8988T (cell line): ENCODE measurements around the gene CCDC97.

Experiments
- DNase-seq: peaks from one replicate; pipeline ENCODE4 v3.0.0; 2011

CCDC97 gene

GRCh38 chr19:41321204-41321599 lies 11.2 kb downstream of the CCDC97 start:
- DNase-seq = no peak

GRCh38 chr19:41321600-41322270 lies 11.8 kb downstream of the CCDC97 start:
- DNase-seq = peak; percentile 73

- DNase-seq = no peak
Measured at GRCh38 chr19:41322451-41322850, 12.5 kb downstream of the CCDC97 start.

GRCh38 chr19:41323023-41323422 lies 13.1 kb downstream of the CCDC97 start:
- DNase-seq = no peak

GRCh38 chr19:41323430-41324125 lies 13.6 kb downstream of the CCDC97 start:
- no peak for DNase-seq

- no peak for DNase-seq
Measured at GRCh38 chr19:41324231-41324702, 14.3 kb downstream of the CCDC97 start.

- DNase-seq = no peak
Measured at GRCh38 chr19:41324921-41325639, 15.1 kb downstream of the CCDC97 start.

GRCh38 chr19:41325640-41325946 lies 15.6 kb downstream of the CCDC97 start:
- no peak for DNase-seq

- DNase-seq = no peak
Measured at GRCh38 chr19:41325947-41326706, 16.2 kb downstream of the CCDC97 start.

- no peak for DNase-seq
Measured at GRCh38 chr19:41327076-41327575, 17.2 kb downstream of the CCDC97 start.

- peak; percentile 63 for DNase-seq
Measured at GRCh38 chr19:41327576-41328156, 17.7 kb downstream of the CCDC97 start.

- no peak for DNase-seq
Measured at GRCh38 chr19:41328157-41328841, 18.3 kb downstream of the CCDC97 start.

GRCh38 chr19:41328842-41329225 lies 18.9 kb downstream of the CCDC97 start:
- DNase-seq = no peak

- DNase-seq = no peak
Measured at GRCh38 chr19:41330481-41330880, 20.5 kb downstream of the CCDC97 start.

- no peak for DNase-seq
Measured at GRCh38 chr19:41330946-41331678, 21.1 kb downstream of the CCDC97 start.

GRCh38 chr19:41332000-41332399 lies 22.0 kb downstream of the CCDC97 start:
- DNase-seq = no peak

GRCh38 chr19:41332468-41332867 lies 22.5 kb downstream of the CCDC97 start:
- no peak for DNase-seq

- no peak for DNase-seq
Measured at GRCh38 chr19:41334793-41335192, 24.8 kb downstream of the CCDC97 start.

- DNase-seq = no peak
Measured at GRCh38 chr19:41335467-41335866, 25.5 kb downstream of the CCDC97 start.

- no peak for DNase-seq
Measured at GRCh38 chr19:41339936-41340335, 30.0 kb downstream of the CCDC97 start.
